SK-N-SH (cell line): ENCODE data around the gene OR4P4. TPM values are rescaled to one million over a fixed set of nuclear protein-coding genes. Genes with fewer than 3 reads are reported as not detected.

ENCODE experiments used
- CTCF ChIA-PET: fragments of 300-600, 350-600 bp; formaldehyde crosslinking; extraction: SDS; loops from one replicate; lab custom pipeline; 2021; lab: Yijun Ruan, JAX
- POLR2A ChIA-PET: fragments of 350-600 bp; sonication (Branson Sonifier 250); formaldehyde crosslinking; extraction: SDS; loops from one replicate; lab custom pipeline; 2020; ENCODE audit warnings: antibody characterized with exemption, inconsistent platforms; lab: Yijun Ruan, JAX
- DNase-seq: peaks from one replicate; pipeline ENCODE4 v3.0.0; 2012
- H2AFZ ChIP-seq: fragments of 200-600 bp; sonication (generic); 2 replicates; pipeline ENCODE4 v1.8.1; 2016; ENCODE audit warnings: antibody characterized with exemption, mild to moderate bottlenecking, low read depth
- H3F3A ChIP-seq: fragments of 200-600 bp; sonication (generic); replicated peaks from 2 replicates; pipeline ENCODE3; 2016; ENCODE audit warnings: antibody characterized with exemption, mild to moderate bottlenecking; ENCODE audit not compliant: insufficient read depth
- H3K27ac ChIP-seq, 2 experiments: fragments of 200-500 bp in 1 of 2; fragments of 200-600 bp in 1 of 2; sonication (Bioruptor generic) in 1 of 2; sonication (generic), shearing (Covaris generic) in 1 of 2; 2 replicates each; pipeline versions ENCODE4 v1.5.1 to v1.6.1; 2014 to 2016; ENCODE audit warnings: low read depth in 2 of 2, inconsistent platforms in 1 of 2, low read length in 1 of 2, mild to moderate bottlenecking in 1 of 2, mixed read lengths in 1 of 2
- H3K27me3 ChIP-seq: fragments of 200-600 bp; sonication (generic), shearing (Covaris generic); 2 replicates; pipeline ENCODE4 v1.6.1; 2016; ENCODE audit warnings: mixed run types; ENCODE audit not compliant: insufficient read depth
- H3K36me3 ChIP-seq, 2 experiments: fragments of 200-500 bp in 1 of 2; fragments of 200-600 bp in 1 of 2; sonication (Bioruptor generic) in 1 of 2; sonication (generic) in 1 of 2; replicated peaks in 1 of 2; 2 replicates each; pipeline versions ENCODE3 to v1.5.1; 2014 to 2016; ENCODE audit warnings: low read length in 1 of 2, mild to moderate bottlenecking in 1 of 2; ENCODE audit not compliant: insufficient read depth in 2 of 2, control insufficient read depth in 1 of 2
- H3K4me1 ChIP-seq, 2 experiments: fragments of 200-500 bp in 1 of 2; fragments of 200-600 bp in 1 of 2; sonication (Bioruptor generic) in 1 of 2; sonication (generic), shearing (Covaris generic) in 1 of 2; 2 replicates each; pipeline versions ENCODE4 v1.5.1 to v1.6.1; 2014 to 2016; ENCODE audit warnings: low read depth in 1 of 2, low read length in 1 of 2, mixed run types in 1 of 2; ENCODE audit not compliant: insufficient read depth in 2 of 2, control insufficient read depth in 1 of 2
- H3K4me2 ChIP-seq: fragments of 200-600 bp; sonication (generic), shearing (Covaris generic); 2 replicates; pipeline ENCODE4 v1.6.1; 2017; ENCODE audit warnings: mixed run types
- H3K4me3 ChIP-seq, 2 experiments: fragments of 200-500 bp in 1 of 2; fragments of 200-600 bp in 1 of 2; sonication (Bioruptor generic) in 1 of 2; sonication (generic), shearing (Covaris generic) in 1 of 2; 2 replicates each; pipeline versions ENCODE4 v1.5.1 to v1.8.1; 2014 to 2016; ENCODE audit warnings: low read depth in 2 of 2, inconsistent platforms in 1 of 2, low read length in 1 of 2, mild to moderate bottlenecking in 1 of 2, mixed read lengths in 1 of 2, moderate library complexity in 1 of 2
- H3K79me2 ChIP-seq: fragments of 200-600 bp; sonication (generic); 2 replicates; pipeline ENCODE4 v1.8.1; 2017; ENCODE audit warnings: mild to moderate bottlenecking; ENCODE audit not compliant: insufficient read depth
- H3K9ac ChIP-seq: fragments of 200-600 bp; sonication (generic); 2 replicates; pipeline ENCODE4 v1.6.1; 2017; ENCODE audit warnings: mixed run types
- H3K9me2 ChIP-seq: fragments of 200-600 bp; sonication (generic); 2 replicates; pipeline ENCODE4 v1.6.1; 2017; ENCODE audit warnings: mixed run types
- H3K9me3 ChIP-seq: fragments of 200-600 bp; sonication (generic); 2 replicates; pipeline ENCODE4 v1.6.1; 2017; ENCODE audit warnings: mixed run types, mild to moderate bottlenecking, moderate library complexity
- H4K20me1 ChIP-seq: fragments of 200-600 bp; sonication (generic); 2 replicates; pipeline ENCODE4 v1.6.1; 2017; ENCODE audit warnings: mild to moderate bottlenecking, mixed run types; ENCODE audit not compliant: insufficient read depth
- CTCF ChIP-seq: fragments of 200-600 bp; sonication (generic); IDR thresholded peaks from 2 replicates; pipeline ENCODE4 v1.6.1; 2017; ENCODE audit warnings: antibody characterized with exemption, mild to moderate bottlenecking, moderate library complexity
- ELF1 ChIP-seq: IDR thresholded peaks from 2 replicates; pipeline ENCODE4 v1.4.0; 2012
- FOXM1 ChIP-seq: IDR thresholded peaks from 2 replicates; pipeline ENCODE4 v1.4.0; 2012; ENCODE audit warnings: low read depth, mild to moderate bottlenecking
- GATA2 ChIP-seq: sonication (generic); formaldehyde crosslinking; IDR thresholded peaks from 2 replicates; pipeline ENCODE4 v1.5.0; 2020; ENCODE audit warnings: mild to moderate bottlenecking, missing genetic modification reagents
- NFIC ChIP-seq: IDR thresholded peaks from 2 replicates; pipeline ENCODE4 v1.4.0; 2012; ENCODE audit warnings: borderline replicate concordance
- PBX3 ChIP-seq: IDR thresholded peaks from 2 replicates; pipeline ENCODE4; 2012
- RCOR1 ChIP-seq: fragments of 150-350 bp; IDR thresholded peaks from 2 replicates; pipeline ENCODE4 v1.6.1; 2017; ENCODE audit warnings: antibody characterized with exemption, low read length
- REST ChIP-seq: IDR thresholded peaks from 2 replicates; pipeline ENCODE4 v1.6.1; 2012; ENCODE audit warnings: mild to moderate bottlenecking, low read depth, low read length, moderate library complexity
- RFX5 ChIP-seq: IDR thresholded peaks from 2 replicates; pipeline ENCODE4 v1.6.1; 2012; ENCODE audit warnings: mild to moderate bottlenecking, improper control_type of control experiment, low read length
- RXRA ChIP-seq: IDR thresholded peaks from 2 replicates; pipeline ENCODE4 v1.4.0; 2012; ENCODE audit warnings: low read depth, mild to moderate bottlenecking, borderline replicate concordance
- SIN3A ChIP-seq: IDR thresholded peaks from 2 replicates; pipeline ENCODE4 v1.6.1; 2012; ENCODE audit warnings: low read depth, mild to moderate bottlenecking, low read length, moderate library complexity, borderline replicate concordance
- SMC3 ChIP-seq: IDR thresholded peaks from 2 replicates; pipeline ENCODE4 v1.6.1; 2012; ENCODE audit warnings: low read depth, low read length, improper control_type of control experiment
- TAF1 ChIP-seq: IDR thresholded peaks from 2 replicates; pipeline ENCODE4 v1.6.1; 2012; ENCODE audit warnings: low read depth, mild to moderate bottlenecking, low read length, moderate library complexity, borderline replicate concordance
- TEAD4 ChIP-seq: IDR thresholded peaks from 2 replicates; pipeline ENCODE4 v1.4.0; 2012; ENCODE audit warnings: mild to moderate bottlenecking, borderline replicate concordance; ENCODE audit not compliant: insufficient read depth
- USF2 ChIP-seq: fragments of 150-350 bp; IDR thresholded peaks from 2 replicates; pipeline ENCODE4 v1.6.1; 2017; ENCODE audit warnings: antibody characterized with exemption, low read length, low read depth, borderline replicate concordance
- polyA plus RNA-seq, 3 experiments: library from polyadenylated mRNA; depleted of rRNA; stranded (reverse); fragments of >200 nt; gene quantifications; 2 replicates each; pipeline ENCODE4 v1.2.3, GENCODE V29; 2012

The OR4P4 gene
- polyA plus RNA-seq, 1 of the 3 experiments (the other 2 are of a cell fraction) = not detected

- Histone ChIP-seq H3K27me3 (no peaks in the 10 kb centered on the region), H3K4me3 (no peak overlapping the region), H3K79me2 (no peaks in the 10 kb centered on the region), H3K9me2 (no peaks in the 10 kb centered on the region), H4K20me1 (no peaks in the 10 kb centered on the region), H3K36me3 (no peaks in the 10 kb centered on the region), H2AFZ (no peak overlapping the region), H3K4me2 (no peak overlapping the region), H3F3A (no peaks in the 10 kb centered on the region), H3K27ac (no peak overlapping the region), H3K9me3 (no peaks in the 10 kb centered on the region), H3K4me1 (no peaks in the 10 kb centered on the region), H3K9ac (no peak overlapping the region)
- POLR2A ChIA-PET = no interaction called here
- DNase-seq = no peak
- CTCF ChIA-PET = no interaction called here
- TF ChIP-seq PBX3 (no peak), SMC3 (no peak), GATA2 (CRISPR knock-in tag) (no peak), FOXM1 (no peak), REST (no peak), CTCF (no peak), TAF1 (no peak), ELF1 (no peak), RCOR1 (no peak), RXRA (no peak), USF2 (no peak), NFIC (no peak), RFX5 (no peak), SIN3A (no peak), TEAD4 (no peak)
These were observed 20.2 kb downstream of the OR4P4 start for GRCh38 chr11:55655096-55655495.
